HepG2 (cell line): ENCODE results near the gene MIB2. TPM values are rescaled to one million over a fixed set of nuclear protein-coding genes. Genes with fewer than 3 reads are reported as not detected.

Source experiments
- HNRNPH1 ChIP-seq: fragments of 200-400 bp; formaldehyde crosslinking; optimal IDR thresholded peaks from 2 replicates; pipeline ENCODE3; 2017; ENCODE audit warnings: mild to moderate bottlenecking, low read depth, low read length
- HNRNPUL1 ChIP-seq: fragments of 200-400 bp; formaldehyde crosslinking; IDR thresholded peaks from 2 replicates; pipeline ENCODE4 v1.6.1; 2017; ENCODE audit warnings: low read depth, mild to moderate bottlenecking, low read length, moderate library complexity
- KDM3A ChIP-seq: IDR thresholded peaks from 2 replicates; pipeline ENCODE4 v1.6.1; 2018; ENCODE audit warnings: low read depth, missing compliant biosample characterization
- KDM5B ChIP-seq: sonication (generic); formaldehyde crosslinking; IDR thresholded peaks from 2 replicates; pipeline ENCODE4 v1.4.0; 2020; ENCODE audit warnings: missing genetic modification reagents, mild to moderate bottlenecking, borderline replicate concordance
- KLF9 ChIP-seq: IDR thresholded peaks from 2 replicates; pipeline ENCODE4 v1.6.1; 2016; ENCODE audit warnings: low read depth
- SAP130 ChIP-seq: IDR thresholded peaks from 2 replicates; pipeline ENCODE4 v1.6.1; 2016; ENCODE audit warnings: low read depth
- TBX2 ChIP-seq: sonication (generic); formaldehyde crosslinking; IDR thresholded peaks from 2 replicates; pipeline ENCODE4 v1.5.0; 2020; ENCODE audit warnings: missing genetic modification reagents, mild to moderate bottlenecking, borderline replicate concordance
- WIZ ChIP-seq: sonication (generic); formaldehyde crosslinking; IDR thresholded peaks from 2 replicates; pipeline ENCODE4 v1.5.1; 2020; ENCODE audit warnings: mild to moderate bottlenecking, missing genetic modification reagents
- ZNF143 ChIP-seq: sonication (generic); formaldehyde crosslinking; IDR thresholded peaks from 2 replicates; pipeline ENCODE4 v1.4.0; 2020; ENCODE audit warnings: missing genetic modification reagents
- ZNF878 ChIP-seq: sonication (generic); formaldehyde crosslinking; IDR thresholded peaks from 2 replicates; pipeline ENCODE4 v1.8.1; 2023; ENCODE audit warnings: mild to moderate bottlenecking, missing genetic modification reagents, moderate library complexity
- polyA plus RNA-seq, 8 experiments: library from polyadenylated mRNA; depleted of rRNA in 3 of 8; stranded (reverse) in 7 of 8; unstranded in 1 of 8; fragments of >200 nt; fragmentation: Illumina TruSeq in 4 of 8; extraction: Trizol in 4 of 8; gene quantifications; 2 replicates each; pipeline versions ENCODE4 v1.2.1 to v1.2.3, GENCODE V29; 2011 to 2016; ENCODE audit warnings: low read depth in 4 of 8, missing spikeins in 1 of 8, mixed read lengths in 1 of 8; ENCODE audit not compliant: insufficient read depth in 1 of 8
- total RNA-seq, 5 experiments: library from RNA; depleted of rRNA; stranded (reverse); fragments of >200 nt; fragmentation: Illumina TruSeq; extraction: Trizol; gene quantifications; 2 replicates each; pipeline ENCODE4 v1.2.3, GENCODE V29; 2016; ENCODE audit warnings: low read depth in 1 of 5
- TF ChIP-seq, protein P1 (sequence below): sonication (generic); formaldehyde crosslinking; IDR thresholded peaks from 2 replicates; pipeline ENCODE4 v1.8.0; 2022; ENCODE audit warnings: mild to moderate bottlenecking, missing genetic modification reagents, borderline replicate concordance
- TF ChIP-seq, protein P2 (sequence below): sonication (generic); formaldehyde crosslinking; IDR thresholded peaks from 2 replicates; pipeline ENCODE4 v1.4.0; 2020; ENCODE audit warnings: missing genetic modification reagents
- TF ChIP-seq, protein P3 (sequence below): sonication (generic); formaldehyde crosslinking; IDR thresholded peaks from 2 replicates; pipeline ENCODE4 v1.5.1; 2020; ENCODE audit warnings: mild to moderate bottlenecking, missing genetic modification reagents, moderate library complexity
- TF ChIP-seq, protein P4 (sequence below): sonication (generic); formaldehyde crosslinking; IDR thresholded peaks from 2 replicates; pipeline ENCODE4 v1.8.1; 2023; ENCODE audit warnings: mild to moderate bottlenecking, inconsistent platforms, moderate library complexity, missing genetic modification reagents, borderline replicate concordance
- TF ChIP-seq, protein P5 (sequence below): IDR thresholded peaks from 2 replicates; pipeline ENCODE4 v1.6.1; 2016; ENCODE audit warnings: mild to moderate bottlenecking, missing biosample characterization, missing genetic modification reagents
- TF ChIP-seq, protein P6 (sequence below): sonication (generic); formaldehyde crosslinking; IDR thresholded peaks from 2 replicates; pipeline ENCODE4 v1.5.1; 2020; ENCODE audit warnings: mild to moderate bottlenecking, moderate library complexity, missing genetic modification reagents

Gene MIB2
- total and polyA plus RNA-seq, 2 of the 13 experiments (the other 11 are each of a cell fraction or from before 2014, with no cell fraction given), result 19.9 to 30.4 TPM

DNA sequence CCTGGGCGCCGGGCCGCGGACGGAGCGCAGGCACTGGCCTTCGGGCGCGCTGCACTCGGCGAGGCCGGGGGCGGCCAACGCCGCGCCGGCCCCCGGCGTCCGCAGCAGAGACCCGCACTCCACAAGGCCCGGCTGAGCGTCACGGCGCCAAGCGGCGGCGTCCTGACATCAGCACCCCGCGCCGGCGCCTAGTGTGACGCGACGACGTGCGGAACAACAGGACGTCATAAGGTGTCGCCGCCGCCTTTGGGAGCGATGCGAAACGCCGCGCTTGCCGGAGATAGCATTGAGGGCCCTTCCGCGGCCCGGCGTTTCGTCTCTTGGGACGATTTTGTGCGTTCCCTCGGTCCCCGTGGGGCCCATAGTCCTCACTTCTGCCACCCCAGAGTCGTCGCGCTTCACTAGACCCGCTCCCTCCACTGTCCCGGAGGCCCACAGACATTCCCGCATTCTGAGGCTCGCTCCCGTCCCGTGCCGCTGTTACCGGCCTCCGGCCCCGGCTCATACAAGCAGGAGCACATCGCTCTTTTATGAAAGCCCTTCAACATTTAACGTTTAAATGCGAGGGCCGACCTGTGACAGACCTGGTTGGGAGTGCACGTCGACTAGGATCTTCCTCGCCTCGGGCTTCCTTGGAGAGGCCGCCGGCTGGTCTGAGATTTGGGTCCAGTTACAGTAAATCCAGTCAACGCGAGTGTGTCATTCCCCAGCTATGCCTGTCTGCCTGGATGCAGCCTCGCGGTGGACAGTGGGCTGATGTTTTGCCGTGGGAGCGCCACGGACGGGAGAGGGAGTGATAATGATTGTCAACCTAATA, 40.4 kb upstream of the MIB2 start, which contains the start of gene SSU72 (continued):
- TF ChIP-seq, protein P1, sequence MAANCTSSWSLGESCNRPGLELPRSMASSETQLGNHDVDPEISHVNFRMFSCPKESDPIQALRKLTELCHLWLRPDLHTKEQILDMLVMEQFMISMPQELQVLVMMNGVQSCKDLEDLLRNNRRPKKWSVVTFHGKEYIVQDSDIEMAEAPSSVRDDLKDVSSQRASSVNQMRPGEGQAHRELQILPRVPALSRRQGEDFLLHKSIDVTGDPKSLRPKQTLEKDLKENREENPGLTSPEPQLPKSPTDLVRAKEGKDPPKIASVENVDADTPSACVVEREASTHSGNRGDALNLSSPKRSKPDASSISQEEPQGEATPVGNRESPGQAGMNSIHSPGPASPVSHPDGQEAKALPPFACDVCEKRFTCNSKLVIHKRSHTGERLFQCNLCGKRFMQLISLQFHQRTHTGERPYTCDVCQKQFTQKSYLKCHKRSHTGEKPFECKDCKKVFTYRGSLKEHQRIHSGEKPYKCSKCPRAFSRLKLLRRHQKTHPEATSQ (CRISPR knock-in tag), result no peak
- TF ChIP-seq, protein P2, sequence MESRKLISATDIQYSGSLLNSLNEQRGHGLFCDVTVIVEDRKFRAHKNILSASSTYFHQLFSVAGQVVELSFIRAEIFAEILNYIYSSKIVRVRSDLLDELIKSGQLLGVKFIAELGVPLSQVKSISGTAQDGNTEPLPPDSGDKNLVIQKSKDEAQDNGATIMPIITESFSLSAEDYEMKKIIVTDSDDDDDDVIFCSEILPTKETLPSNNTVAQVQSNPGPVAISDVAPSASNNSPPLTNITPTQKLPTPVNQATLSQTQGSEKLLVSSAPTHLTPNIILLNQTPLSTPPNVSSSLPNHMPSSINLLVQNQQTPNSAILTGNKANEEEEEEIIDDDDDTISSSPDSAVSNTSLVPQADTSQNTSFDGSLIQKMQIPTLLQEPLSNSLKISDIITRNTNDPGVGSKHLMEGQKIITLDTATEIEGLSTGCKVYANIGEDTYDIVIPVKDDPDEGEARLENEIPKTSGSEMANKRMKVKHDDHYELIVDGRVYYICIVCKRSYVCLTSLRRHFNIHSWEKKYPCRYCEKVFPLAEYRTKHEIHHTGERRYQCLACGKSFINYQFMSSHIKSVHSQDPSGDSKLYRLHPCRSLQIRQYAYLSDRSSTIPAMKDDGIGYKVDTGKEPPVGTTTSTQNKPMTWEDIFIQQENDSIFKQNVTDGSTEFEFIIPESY, result peak; percentile 37; the same call in 1 of the 2 replicates
- TF ChIP-seq, protein P3, sequence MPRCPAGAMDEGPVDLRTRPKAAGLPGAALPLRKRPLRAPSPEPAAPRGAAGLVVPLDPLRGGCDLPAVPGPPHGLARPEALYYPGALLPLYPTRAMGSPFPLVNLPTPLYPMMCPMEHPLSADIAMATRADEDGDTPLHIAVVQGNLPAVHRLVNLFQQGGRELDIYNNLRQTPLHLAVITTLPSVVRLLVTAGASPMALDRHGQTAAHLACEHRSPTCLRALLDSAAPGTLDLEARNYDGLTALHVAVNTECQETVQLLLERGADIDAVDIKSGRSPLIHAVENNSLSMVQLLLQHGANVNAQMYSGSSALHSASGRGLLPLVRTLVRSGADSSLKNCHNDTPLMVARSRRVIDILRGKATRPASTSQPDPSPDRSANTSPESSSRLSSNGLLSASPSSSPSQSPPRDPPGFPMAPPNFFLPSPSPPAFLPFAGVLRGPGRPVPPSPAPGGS, result peak; percentile 29; the same call in 1 of the 2 replicates
- TF ChIP-seq HNRNPH1 (no peak), ZNF878 (CRISPR knock-in tag) (no peak), WIZ (CRISPR knock-in tag) (no peak), SAP130 (peak; percentile 90), KLF9 (CRISPR knock-in tag) (peak; percentile 64; the same call in 1 of the 2 replicates), TBX2 (CRISPR knock-in tag) (no peak), KDM5B (CRISPR knock-in tag) (peak; percentile 40), KDM3A (CRISPR knock-in tag) (no peak), ZNF143 (CRISPR knock-in tag) (peak; percentile 63; the same call in 1 of the 2 replicates), HNRNPUL1 (no peak)
- TF ChIP-seq, protein P4, sequence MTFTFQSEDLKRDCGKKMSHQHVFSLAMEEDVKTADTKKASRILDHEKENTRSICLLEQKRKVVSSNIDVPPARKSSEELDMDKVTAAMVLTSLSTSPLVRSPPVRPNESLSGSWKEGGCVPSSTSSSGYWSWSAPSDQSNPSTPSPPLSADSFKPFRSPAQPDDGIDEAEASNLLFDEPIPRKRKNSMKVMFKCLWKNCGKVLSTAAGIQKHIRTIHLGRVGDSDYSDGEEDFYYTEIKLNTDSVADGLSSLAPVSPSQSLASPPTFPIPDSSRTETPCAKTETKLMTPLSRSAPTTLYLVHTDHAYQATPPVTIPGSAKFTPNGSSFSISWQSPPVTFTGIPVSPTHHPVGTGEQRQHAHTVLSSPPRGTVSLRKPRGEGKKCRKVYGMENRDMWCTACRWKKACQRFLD (CRISPR knock-in tag), result no peak
- TF ChIP-seq, protein P5, sequence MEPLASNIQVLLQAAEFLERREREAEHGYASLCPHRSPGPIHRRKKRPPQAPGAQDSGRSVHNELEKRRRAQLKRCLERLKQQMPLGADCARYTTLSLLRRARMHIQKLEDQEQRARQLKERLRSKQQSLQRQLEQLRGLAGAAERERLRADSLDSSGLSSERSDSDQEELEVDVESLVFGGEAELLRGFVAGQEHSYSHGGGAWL (CRISPR knock-in tag), result no peak; the same call in none of the 2 replicates
- TF ChIP-seq, protein P6, sequence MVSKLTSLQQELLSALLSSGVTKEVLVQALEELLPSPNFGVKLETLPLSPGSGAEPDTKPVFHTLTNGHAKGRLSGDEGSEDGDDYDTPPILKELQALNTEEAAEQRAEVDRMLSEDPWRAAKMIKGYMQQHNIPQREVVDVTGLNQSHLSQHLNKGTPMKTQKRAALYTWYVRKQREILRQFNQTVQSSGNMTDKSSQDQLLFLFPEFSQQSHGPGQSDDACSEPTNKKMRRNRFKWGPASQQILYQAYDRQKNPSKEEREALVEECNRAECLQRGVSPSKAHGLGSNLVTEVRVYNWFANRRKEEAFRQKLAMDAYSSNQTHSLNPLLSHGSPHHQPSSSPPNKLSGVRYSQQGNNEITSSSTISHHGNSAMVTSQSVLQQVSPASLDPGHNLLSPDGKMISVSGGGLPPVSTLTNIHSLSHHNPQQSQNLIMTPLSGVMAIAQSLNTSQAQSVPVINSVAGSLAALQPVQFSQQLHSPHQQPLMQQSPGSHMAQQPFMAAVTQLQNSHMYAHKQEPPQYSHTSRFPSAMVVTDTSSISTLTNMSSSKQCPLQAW (CRISPR knock-in tag), result no peak
